GM23338 (cell line): Measurements from ENCODE around the gene FOXP4. TPM values are rescaled to one million over a fixed set of nuclear protein-coding genes. Genes with fewer than 3 reads are reported as not detected.

Experiments used
- ATAC-seq: fragments of 200-7000 bp; cut with Tn5 transposase; 3 replicates; pipeline ENCODE4 v1.9.1; 2020
- DNase-seq: peaks from one replicate; pipeline ENCODE4 v3.0.0-alpha.2; 2015; ENCODE audit warnings: low spot score
- H2AFZ ChIP-seq: fragments of 200-600 bp; sonication (generic); 2 replicates; pipeline ENCODE4 v1.8.0; 2016; ENCODE audit warnings: antibody characterized with exemption, mild to moderate bottlenecking, moderate library complexity
- H3F3A ChIP-seq: fragments of 200-600 bp; sonication (generic); replicated peaks from 2 replicates; pipeline ENCODE4 v1.8.0; 2017; ENCODE audit warnings: antibody characterized with exemption, mixed run types, low read depth
- H3K27ac ChIP-seq: fragments of 200-600 bp; sonication (generic); 2 replicates; pipeline ENCODE4 v1.6.1; 2016; ENCODE audit warnings: low read depth
- H3K27me3 ChIP-seq: fragments of 200-600 bp; sonication (generic); 2 replicates; pipeline ENCODE4 v1.8.0; 2016; ENCODE audit warnings: mild to moderate bottlenecking, mixed run types, moderate library complexity; ENCODE audit not compliant: insufficient read depth
- H3K36me3 ChIP-seq: fragments of 200-600 bp; sonication (generic); 2 replicates; pipeline ENCODE4 v1.8.0; 2016; ENCODE audit warnings: mild to moderate bottlenecking; ENCODE audit not compliant: insufficient read depth
- H3K4me1 ChIP-seq: fragments of 200-600 bp; sonication (generic); 2 replicates; pipeline ENCODE4 v1.8.0; 2016; ENCODE audit warnings: mild to moderate bottlenecking, moderate library complexity; ENCODE audit not compliant: insufficient read depth
- H3K4me2 ChIP-seq: fragments of 200-600 bp; sonication (generic); 2 replicates; pipeline ENCODE4 v1.7.1; 2017; ENCODE audit warnings: mixed run types
- H3K4me3 ChIP-seq: fragments of 200-600 bp; sonication (generic); 2 replicates; pipeline ENCODE4 v1.6.1; 2016; ENCODE audit warnings: mixed run types
- H3K79me2 ChIP-seq: fragments of 200-600 bp; sonication (generic); replicated peaks from 2 replicates; pipeline ENCODE4 v1.8.0; 2017; ENCODE audit warnings: mild to moderate bottlenecking; ENCODE audit not compliant: insufficient read depth
- H3K9me2 ChIP-seq: fragments of 200-600 bp; sonication (generic); 2 replicates; pipeline ENCODE4 v1.8.0; 2017; ENCODE audit not compliant: insufficient read depth
- H4K20me1 ChIP-seq: fragments of 200-600 bp; sonication (generic); replicated peaks from 2 replicates; pipeline ENCODE4 v1.8.0; 2017; ENCODE audit warnings: mild to moderate bottlenecking; ENCODE audit not compliant: insufficient read depth
- H3K27ac Mint-ChIP-seq: 2 replicates; pipeline ENCODE4 v1.8.0; 2020; ENCODE audit warnings: inconsistent platforms, mild to moderate bottlenecking, moderate library complexity, mixed read lengths
- H3K27me3 Mint-ChIP-seq: 3 replicates; pipeline ENCODE4 v1.8.0; 2022; ENCODE audit warnings: low read depth, mild to moderate bottlenecking, moderate library complexity, mixed read lengths, inconsistent platforms; ENCODE audit not compliant: insufficient read depth, poor library complexity
- H3K36me3 Mint-ChIP-seq: 3 replicates; pipeline ENCODE4 v1.8.0; 2021; ENCODE audit warnings: low read depth, mild to moderate bottlenecking, inconsistent platforms, moderate library complexity, mixed read lengths
- H3K4me1 Mint-ChIP-seq: 3 replicates; pipeline ENCODE4 v1.8.0; 2020; ENCODE audit warnings: mild to moderate bottlenecking, inconsistent platforms, mixed read lengths
- H3K4me3 Mint-ChIP-seq: 3 replicates; pipeline ENCODE4 v1.8.0; 2021; ENCODE audit warnings: moderate library complexity, mild to moderate bottlenecking, inconsistent platforms, mixed read lengths
- H3K9me3 Mint-ChIP-seq: 3 replicates; pipeline ENCODE4 v1.8.0; 2020; ENCODE audit warnings: moderate library complexity, mild to moderate bottlenecking, inconsistent platforms, mixed read lengths
- EZH2 ChIP-seq: fragments of 200-600 bp; sonication (generic); IDR thresholded peaks from one replicate; pipeline ENCODE4 v1.8.0; 2017; ENCODE audit warnings: antibody characterized with exemption, mild to moderate bottlenecking, low read depth; ENCODE audit not compliant: unreplicated experiment
- EZH2phosphoT487 ChIP-seq: fragments of 200-600 bp; sonication (generic); IDR thresholded peaks from one replicate; pipeline ENCODE4 v1.8.1; 2018; ENCODE audit warnings: antibody characterized with exemption; ENCODE audit not compliant: unreplicated experiment
- REST ChIP-seq: IDR thresholded peaks from one replicate; pipeline ENCODE4 v1.6.1; 2018; ENCODE audit warnings: antibody characterized with exemption; ENCODE audit not compliant: unreplicated experiment
- ZNF114 ChIP-seq: fragments of 250-450 bp; sonication (Bioruptor Pico); IDR thresholded peaks from 2 replicates; pipeline ENCODE4 v1.5.0; 2020; ENCODE audit warnings: mild to moderate bottlenecking, moderate library complexity
- ZNF331 ChIP-seq: fragments of 250-450 bp; sonication (Bioruptor Pico); IDR thresholded peaks from 2 replicates; pipeline ENCODE4 v1.5.0; 2020; ENCODE audit warnings: low read depth, mild to moderate bottlenecking, moderate library complexity
- ZNF462 ChIP-seq: fragments of 250-450 bp; sonication (Bioruptor Pico); IDR thresholded peaks from 2 replicates; pipeline ENCODE4 v1.5.0; 2020; ENCODE audit warnings: mild to moderate bottlenecking, moderate library complexity
- polyA plus RNA-seq: library from polyadenylated mRNA; unstranded; fragments of >200 nt; fragmentation: Nextera tagmentation; extraction: Ambion mirVana; gene quantifications from 2 replicates; pipeline ENCODE4 v1.2.1, GENCODE V29; 2016
- total RNA-seq: library from RNA; depleted of rRNA; stranded (reverse); fragments of >200 nt; shearing (Covaris generic); gene quantifications from 2 replicates; pipeline ENCODE4 v1.2.3, GENCODE V29; 2014
- TF ChIP-seq, protein P1 (sequence below): IDR thresholded peaks from 2 replicates; pipeline ENCODE4 v1.6.1; 2016; ENCODE audit warnings: antibody characterized with exemption

The FOXP4 gene
- total and polyA plus RNA-seq, 2 experiments from 2014 or later: 5.1 to 13.5 TPM

DNA sequence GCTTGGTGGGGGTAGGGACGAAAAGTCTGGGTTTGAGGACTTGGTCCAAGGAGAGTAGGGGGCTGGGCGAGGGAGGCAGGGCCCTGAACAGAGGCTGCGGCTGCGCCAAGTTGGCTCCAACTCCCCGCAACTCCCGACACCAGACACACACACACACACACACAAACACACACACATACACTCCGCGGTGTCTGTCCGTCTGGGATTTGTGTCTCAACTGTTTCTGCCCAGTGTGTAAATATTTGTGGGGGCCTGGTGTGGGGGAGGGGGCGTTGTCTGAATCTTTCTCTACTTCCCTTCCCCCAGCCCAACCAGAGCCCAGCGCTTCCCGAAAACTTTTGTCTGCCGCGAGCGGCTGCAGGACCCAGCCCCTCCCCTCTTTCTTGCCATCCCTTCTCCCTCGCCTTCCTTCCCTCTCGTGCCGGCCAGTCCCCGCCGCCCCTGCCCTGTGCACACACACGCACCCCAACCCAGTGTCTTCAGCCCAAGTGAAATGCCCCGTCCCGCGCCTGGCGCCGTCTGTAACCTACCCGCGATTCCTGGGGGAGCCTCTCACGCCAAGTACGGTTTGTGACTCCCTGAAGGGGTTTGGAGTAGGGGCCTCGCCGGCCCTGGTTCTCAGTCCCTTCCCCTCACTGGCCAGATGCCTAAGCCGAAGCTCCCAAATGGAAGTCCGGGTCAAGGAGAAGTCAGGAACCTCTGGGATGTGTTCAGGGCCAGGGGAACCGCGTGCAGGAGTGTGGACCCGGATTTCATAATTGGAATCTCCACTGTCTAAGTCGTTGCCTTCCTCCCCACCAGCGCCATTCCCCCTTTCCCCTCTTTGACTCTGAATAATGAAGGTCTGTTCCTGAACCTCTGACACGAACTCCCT is 93.0 kb downstream of the FOXP4 start:
- Mint-ChIP-seq H3K36me3 (peaks cover 21% of the 10 kb centered on the region), H3K27ac (no peak overlapping the region), H3K4me1 (peaks cover 66% of the 10 kb centered on the region), H3K27me3 (peaks cover 60% of the 10 kb centered on the region), H3K4me3 (peak overlapping the region; percentile 89), H3K9me3 (no peaks in the 10 kb centered on the region; the same call in 2 of the 3 replicates)
- H3K27ac ChIP-seq: no peak overlapping the region
- H3K4me2 ChIP-seq: peak overlapping the region; percentile 100
- H3K4me1 ChIP-seq: peaks cover 51% of the 10 kb centered on the region
- TF ChIP-seq EZH2 (peak; percentile 35), ZNF114 (CRISPR knock-in tag) (no peak)
- 0 out of 2 replicates have a peak, but pooled peaks cover 9% of the 10 kb centered on the region for H3F3A ChIP-seq
- peaks cover 82% of the 10 kb centered on the region for H3K27me3 ChIP-seq
- peak overlapping the region; percentile 87 for H3K4me3 ChIP-seq
- no peaks in the 10 kb centered on the region for H3K36me3 ChIP-seq
- DNase-seq (peak; percentile 83), ATAC-seq (peak; percentile 31)
- H3K9me2 ChIP-seq: no peaks in the 10 kb centered on the region
- H3K79me2 ChIP-seq: peaks cover 9% of the 10 kb centered on the region; the same call in 1 of the 2 replicates
- H2AFZ ChIP-seq: peak overlapping the region; percentile 91
- H4K20me1 ChIP-seq: no peaks in the 10 kb centered on the region; the same call in 1 of the 2 replicates

DNA sequence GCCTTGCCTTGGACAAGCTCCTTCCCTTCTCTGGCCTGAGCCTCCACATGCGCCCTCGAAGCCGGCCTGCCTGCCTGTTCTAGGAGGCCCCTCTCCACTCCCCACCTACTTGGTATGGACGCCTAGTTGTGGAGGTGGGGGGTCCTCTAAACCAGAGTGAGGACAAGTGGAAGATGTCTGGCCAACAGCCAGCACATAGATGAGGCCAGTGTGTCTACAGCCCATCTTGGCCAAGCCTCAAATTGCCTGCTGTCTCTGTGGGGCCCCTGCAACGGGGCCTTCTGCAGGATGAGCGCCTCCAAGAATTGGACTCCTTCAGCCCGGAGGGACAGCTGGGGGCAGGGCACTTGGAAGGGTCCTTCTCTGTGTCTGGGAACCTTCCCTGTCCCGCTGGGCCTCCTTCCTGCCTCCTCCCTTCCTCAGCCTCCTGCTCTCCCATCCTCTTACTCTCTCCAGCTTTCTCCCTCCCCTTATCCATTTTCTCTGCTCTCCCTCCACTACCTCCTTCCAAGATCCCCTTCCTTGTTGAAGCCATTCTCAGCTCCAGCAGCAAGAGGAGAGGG is 93.7 kb downstream of the FOXP4 start:
- Mint-ChIP-seq H3K27ac (peak overlapping the region; percentile 10; the same call in 1 of the 2 replicates), H3K36me3 (peaks cover 21% of the 10 kb centered on the region), H3K4me1 (peaks cover 66% of the 10 kb centered on the region), H3K4me3 (peak overlapping the region; percentile 89), H3K27me3 (peaks cover 57% of the 10 kb centered on the region), H3K9me3 (no peaks in the 10 kb centered on the region; the same call in 2 of the 3 replicates)
- Histone ChIP-seq H2AFZ (peak overlapping the region; percentile 91; the same call in 1 of the 2 replicates), H4K20me1 (no peaks in the 10 kb centered on the region; the same call in 1 of the 2 replicates), H3K79me2 (peaks cover 9% of the 10 kb centered on the region; the same call in 1 of the 2 replicates), H3K27me3 (peaks cover 79% of the 10 kb centered on the region), H3K9me2 (no peaks in the 10 kb centered on the region), H3K4me3 (peak overlapping the region; percentile 87), H3K4me2 (peak overlapping the region; percentile 100), H3K27ac (no peak overlapping the region), H3K4me1 (peaks cover 51% of the 10 kb centered on the region), H3F3A (0 out of 2 replicates have a peak, but pooled peaks cover 9% of the 10 kb centered on the region), H3K36me3 (no peaks in the 10 kb centered on the region)
- TF ChIP-seq EZH2phosphoT487: no peak
- no peak for TF ChIP-seq REST
- TF ChIP-seq, protein P1, sequence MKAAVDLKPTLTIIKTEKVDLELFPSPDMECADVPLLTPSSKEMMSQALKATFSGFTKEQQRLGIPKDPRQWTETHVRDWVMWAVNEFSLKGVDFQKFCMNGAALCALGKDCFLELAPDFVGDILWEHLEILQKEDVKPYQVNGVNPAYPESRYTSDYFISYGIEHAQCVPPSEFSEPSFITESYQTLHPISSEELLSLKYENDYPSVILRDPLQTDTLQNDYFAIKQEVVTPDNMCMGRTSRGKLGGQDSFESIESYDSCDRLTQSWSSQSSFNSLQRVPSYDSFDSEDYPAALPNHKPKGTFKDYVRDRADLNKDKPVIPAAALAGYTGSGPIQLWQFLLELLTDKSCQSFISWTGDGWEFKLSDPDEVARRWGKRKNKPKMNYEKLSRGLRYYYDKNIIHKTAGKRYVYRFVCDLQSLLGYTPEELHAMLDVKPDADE: peak; percentile 33; the same call in 1 of the 2 replicates
- TF ChIP-seq ZNF331: no peak
- TF ChIP-seq ZNF462 (CRISPR knock-in tag): no peak
- no peak for TF ChIP-seq ZNF114 (CRISPR knock-in tag)
- ATAC-seq (no peak), DNase-seq (peak; percentile 48)
